Measurements from ENCODE around the gene SLC22A5.

DNA sequence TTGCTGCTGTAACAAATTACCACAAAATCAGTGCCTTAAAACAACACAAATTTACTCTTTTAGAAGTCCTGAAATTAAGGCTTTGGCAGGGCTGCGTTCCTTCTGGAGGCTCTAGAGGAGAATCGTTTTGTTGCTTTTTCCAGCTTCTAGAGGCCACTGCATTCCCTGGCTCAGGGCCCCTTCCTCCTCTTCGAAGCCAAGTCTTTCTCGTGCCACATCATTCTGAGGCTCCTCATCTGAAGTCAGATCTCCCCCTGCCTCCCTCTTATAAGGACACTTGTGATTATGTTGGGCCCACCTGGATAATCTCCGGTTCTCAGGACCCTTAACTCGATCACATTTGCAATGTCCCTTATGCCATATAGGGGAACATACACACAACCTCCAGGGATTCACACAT is 48.0 kb downstream of the SLC22A5 start:
- TF ChIP-seq, protein P1, sequence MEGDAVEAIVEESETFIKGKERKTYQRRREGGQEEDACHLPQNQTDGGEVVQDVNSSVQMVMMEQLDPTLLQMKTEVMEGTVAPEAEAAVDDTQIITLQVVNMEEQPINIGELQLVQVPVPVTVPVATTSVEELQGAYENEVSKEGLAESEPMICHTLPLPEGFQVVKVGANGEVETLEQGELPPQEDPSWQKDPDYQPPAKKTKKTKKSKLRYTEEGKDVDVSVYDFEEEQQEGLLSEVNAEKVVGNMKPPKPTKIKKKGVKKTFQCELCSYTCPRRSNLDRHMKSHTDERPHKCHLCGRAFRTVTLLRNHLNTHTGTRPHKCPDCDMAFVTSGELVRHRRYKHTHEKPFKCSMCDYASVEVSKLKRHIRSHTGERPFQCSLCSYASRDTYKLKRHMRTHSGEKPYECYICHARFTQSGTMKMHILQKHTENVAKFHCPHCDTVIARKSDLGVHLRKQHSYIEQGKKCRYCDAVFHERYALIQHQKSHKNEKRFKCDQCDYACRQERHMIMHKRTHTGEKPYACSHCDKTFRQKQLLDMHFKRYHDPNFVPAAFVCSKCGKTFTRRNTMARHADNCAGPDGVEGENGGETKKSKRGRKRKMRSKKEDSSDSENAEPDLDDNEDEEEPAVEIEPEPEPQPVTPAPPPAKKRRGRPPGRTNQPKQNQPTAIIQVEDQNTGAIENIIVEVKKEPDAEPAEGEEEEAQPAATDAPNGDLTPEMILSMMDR (conservative IDR thresholded peaks at IDR 0.05; ENCODE audit: low read length), result no peak
- TF ChIP-seq EZH2phosphoT487 (IDR thresholded peaks at IDR 0.05; ENCODE audit: borderline replicate concordance), result no peak
